ENCODE measurements around the gene ICAM1. TPM values are rescaled to one million over a fixed set of nuclear protein-coding genes. Genes with fewer than 3 reads are reported as not detected.

The ICAM1 gene
- total and polyA plus RNA-seq, 10 of the 15 experiments (the other 5 are each of a cell fraction or from before 2014, with no cell fraction given): 7.6 to 115 (median 60.2) TPM

DNA sequence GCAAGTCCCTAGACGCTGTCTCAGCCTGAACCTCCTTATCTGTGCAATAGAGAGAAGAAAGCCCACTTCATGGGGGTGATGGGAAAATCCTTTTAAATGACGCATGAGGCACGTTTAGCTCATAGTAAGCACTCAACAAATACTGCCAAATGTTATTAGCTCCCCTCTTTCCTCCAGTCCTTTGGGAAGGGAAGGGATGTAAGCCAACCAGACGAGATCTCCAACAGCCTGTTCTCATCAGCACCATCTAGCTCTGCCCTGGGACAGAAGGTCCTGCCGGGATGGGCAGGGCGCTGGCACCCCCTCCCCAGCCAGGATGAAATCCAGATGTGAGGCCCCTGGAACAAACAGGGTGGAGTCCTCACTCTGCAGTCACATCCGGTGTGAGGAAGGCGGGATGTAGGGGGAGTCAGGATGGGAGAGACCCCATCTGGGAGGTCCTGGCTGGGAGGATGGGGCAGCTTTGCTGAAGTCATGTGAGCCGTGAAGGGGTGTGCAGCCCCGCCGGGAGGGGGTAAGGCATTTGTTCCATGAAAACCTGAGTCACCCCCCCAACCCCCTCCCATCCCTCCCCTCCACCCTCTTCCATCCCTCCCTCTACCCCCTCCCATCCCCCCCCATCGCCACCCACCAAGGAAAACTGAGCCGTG, 44.4 kb upstream of the ICAM1 start (continued):
- TF ChIP-seq PAX5 (IDR thresholded peaks at IDR 0.05; ENCODE audit: borderline replicate concordance, low read depth, low read length) (no peak), ZSCAN29 (IDR thresholded peaks at IDR 0.05) (no peak)

- Histone ChIP-seq H4K20me1 (ENCODE audit: control insufficient read depth, insufficient read depth) (no peaks in the 10 kb centered on the region), H3K27ac (ENCODE audit: control insufficient read depth, insufficient read depth) (no peak overlapping the region), H3K79me2 (ENCODE audit: control insufficient read depth, insufficient read depth, low read length) (peaks cover 60% of the 10 kb centered on the region), H2AFZ (ENCODE audit: control insufficient read depth, low read depth, low read length) (no peak overlapping the region), H3K4me3 (no peak overlapping the region), H3K9me3 (replicated peaks; ENCODE audit: control insufficient read depth, insufficient read depth, low read length) (no peaks in the 10 kb centered on the region; the same call in 2 of the 3 replicates), H3K27me3 (replicated peaks in 1 of 2; ENCODE audit: control insufficient read depth in 2 of 2, insufficient read depth in 2 of 2, low read length in 1 of 2) (no peaks in the 10 kb centered on the region), H3K4me2 (ENCODE audit: control insufficient read depth, insufficient read depth) (0 out of 2 replicates have a peak overlapping the region, but pooled peaks have one; percentile 17), H3K4me1 (ENCODE audit: control insufficient read depth, insufficient read depth, low read length) (peaks cover 31% of the 10 kb centered on the region), H3K9ac (ENCODE audit: control insufficient read depth, insufficient read depth, low read length) (no peak overlapping the region), H3K36me3 (ENCODE audit: control insufficient read depth in 2 of 2, insufficient read depth in 2 of 2, low read length in 1 of 2) (peaks cover 5 to 11% of the 10 kb centered on the region in 2 experiments; a peak in 3 of 4 replicates)
- no peak for DNase-seq (ENCODE audit: low read depth, low spot score)
- in situ Hi-C loops (cut with MboI) (loop anchor here (25.0 kb wide), 1 partner anchor 1090 kb away; the partner anchor contains the start of genes OR7G3 and ZNF317), intact Hi-C loops (cut with micrococcal nuclease; ENCODE audit: unreplicated experiment) (no loop called here)
- no peak for ATAC-seq
- no peak for TF ChIP-seq HDGF (IDR thresholded peaks at IDR 0.05)
- peak; percentile 77 for TF ChIP-seq NFYB (IDR thresholded peaks at IDR 0.05; ENCODE audit: insufficient read depth, low read depth, low read length)
- no peak for TF ChIP-seq CHD2 (IDR thresholded peaks at IDR 0.05; ENCODE audit: borderline replicate concordance, low read depth, low read length)
- TF ChIP-seq POLR2AphosphoS5 (IDR thresholded peaks at IDR 0.05; ENCODE audit: low read length): 0 out of 2 replicates have a peak, but pooled peaks have one; percentile 43
- TF ChIP-seq NR2F1 (conservative IDR thresholded peaks at IDR 0.05): peak; percentile 54; the same call in 1 of the 2 replicates
- 0 out of 2 replicates have a peak, but pooled peaks have one; percentile 10 for TF ChIP-seq RAD21 (IDR thresholded peaks at IDR 0.05; ENCODE audit: insufficient read depth, low read depth, low read length)
- no peak for TF ChIP-seq KLF5 (IDR thresholded peaks at IDR 0.05; ENCODE audit: partially characterized antibody)
- TF ChIP-seq POLR2A (IDR thresholded peaks at IDR 0.05; ENCODE audit: low read depth, low read length): peak; percentile 24; the same call in 1 of the 2 replicates
- ChIA-PET CTCF (interaction anchor here (0.8 to 9.8 kb wide), 7 partner anchors 8 to 297 kb away, joined by 3 to 148 read pairs (median 7); partner anchors contain the start of gene MRPL4), POLR2A (interaction anchor here (0.5 to 2.5 kb wide), 5 partner anchors 10 to 212 kb away, joined by 3 to 17 read pairs (median 7); no protein-coding TSS in a partner anchor), SMC1A (ENCODE audit: uncharacterized antibody, unreplicated experiment) (interaction anchor here (0.6 to 8.8 kb wide), 7 partner anchors 13 to 299 kb away, joined by 3 to 78 read pairs (median 4); partner anchors contain the start of gene DNMT1), RAD21 (ENCODE audit: unreplicated experiment) (interaction anchor here (2.8 to 8.2 kb wide), 2 partner anchors 15 to 21 kb away, joined by 9 to 98 read pairs; partner anchors contain the start of gene MRPL4)
- BruUV-seq (replicated peaks): no TSS peak
- 91% methylated on average over 28 of the region's 28 CpGs for WGBS (ENCODE audit: insufficient coverage, insufficient replicate concordance, low lambda C conversion rate, missing lambda C conversion rate)
- no peak for FAIRE-seq
Measured at GRCh38 chr19:10227026-10227971, 43.6 kb upstream of the ICAM1 start.

Data from GM12878 (cell line).